NCI-H526 treated with DMSO at 0.1 percent for 48 hours (cell line): ENCODE measurements around the gene SV2B.

ENCODE experiments used
- DNase-seq: peaks from one replicate; lab custom pipeline; 2025; lab: John Stamatoyannopoulos, UW

The SV2B gene

GRCh38 chr15:91104111-91104510, 4.1 kb downstream of the SV2B start:
- DNase-seq, result no peak

- no peak for DNase-seq
Observed at GRCh38 chr15:91108421-91108820, 8.4 kb downstream of the SV2B start.

GRCh38 chr15:91109885-91110284, 9.8 kb downstream of the SV2B start:
- DNase-seq, result no peak

- no peak for DNase-seq
Observed at GRCh38 chr15:91110407-91110806, 10.3 kb downstream of the SV2B start.

- DNase-seq, result no peak
Observed at GRCh38 chr15:91113030-91113429, 13.0 kb downstream of the SV2B start.

GRCh38 chr15:91114301-91114700, 14.2 kb downstream of the SV2B start:
- DNase-seq, result no peak

GRCh38 chr15:91116113-91117067, 16.3 kb downstream of the SV2B start:
- peak; percentile 92 for DNase-seq

GRCh38 chr15:91117375-91117774, 17.3 kb downstream of the SV2B start:
- DNase-seq, result no peak

GRCh38 chr15:91118817-91119590, 18.9 kb downstream of the SV2B start:
- no peak for DNase-seq

GRCh38 chr15:91122296-91122695, 22.2 kb downstream of the SV2B start:
- DNase-seq, result no peak

- no peak for DNase-seq
Observed at GRCh38 chr15:91124132-91124531, 24.1 kb downstream of the SV2B start.

GRCh38 chr15:91125162-91125561, 25.1 kb downstream of the SV2B start:
- DNase-seq, result no peak

- no peak for DNase-seq
Observed at GRCh38 chr15:91126080-91126479, 26.0 kb downstream of the SV2B start.

- DNase-seq, result no peak
Observed at GRCh38 chr15:91127236-91127955, 27.3 kb downstream of the SV2B start.

GRCh38 chr15:91128016-91128415, 28.0 kb downstream of the SV2B start:
- DNase-seq, result no peak

GRCh38 chr15:91129436-91129835, 29.4 kb downstream of the SV2B start:
- no peak for DNase-seq

GRCh38 chr15:91132079-91132478, 32.0 kb downstream of the SV2B start:
- no peak for DNase-seq

GRCh38 chr15:91133511-91133910, 33.5 kb downstream of the SV2B start:
- no peak for DNase-seq

- DNase-seq, result peak; percentile 53
Observed at GRCh38 chr15:91135201-91136130, 35.4 kb downstream of the SV2B start.

- DNase-seq, result peak; percentile 10
Observed at GRCh38 chr15:91136386-91136923, 36.4 kb downstream of the SV2B start.

- DNase-seq, result no peak
Observed at GRCh38 chr15:91140601-91141000, 40.5 kb downstream of the SV2B start.
